Right atrium auricular region (tissue), 2 donors: ENCODE results near the gene TPP2. TPM values are rescaled to one million over a fixed set of nuclear protein-coding genes. Genes with fewer than 3 reads are reported as not detected.

Experiments used
- DNase-seq: peaks from one replicate; pipeline ENCODE4 v3.0.0-alpha.2; 2019; ENCODE audit warnings: low spot score
- H3K27ac ChIP-seq, 2 donors: fragments of 200-600 bp; sonication (generic); 1 replicate in 1 of 2; 2 replicates in 1 of 2; pipeline ENCODE4 v1.5.1; 2016 to 2019
- H3K27me3 ChIP-seq, 2 donors: fragments of 200-600 bp; sonication (generic); one replicate each; pipeline versions ENCODE4 v1.5.1 to v1.6.0; 2017 to 2019
- H3K36me3 ChIP-seq: fragments of 200-600 bp; sonication (generic); one replicate; pipeline ENCODE4 v1.5.1; 2016
- H3K4me1 ChIP-seq, 2 donors: fragments of 200-600 bp; sonication (generic); one replicate each; pipeline versions ENCODE4 v1.5.1 to v1.6.0; 2017 to 2019
- H3K4me3 ChIP-seq, 2 donors: fragments of 200-600 bp; sonication (generic); 1 replicate in 1 of 2; 2 replicates in 1 of 2; pipeline ENCODE4 v1.5.1; 2017 to 2019; ENCODE audit warnings: mild to moderate bottlenecking in 1 of 2, moderate library complexity in 1 of 2
- H3K9me3 ChIP-seq, 2 donors: fragments of 200-600 bp; sonication (generic); one replicate each; pipeline ENCODE4 v1.5.1; 2019
- CTCF ChIP-seq, 2 donors: fragments of 200-600 bp; sonication (generic); IDR thresholded peaks; one replicate each; pipeline ENCODE4 v1.5.1; 2019; ENCODE audit warnings: antibody characterized with exemption in 2 of 2
- total RNA-seq, 2 donors: library from RNA; depleted of rRNA; stranded (reverse); fragments of >200 nt; gene quantifications; one replicate each; pipeline ENCODE4 v1.1.0, GENCODE V29; 2016

Gene TPP2
- total RNA-seq, 2 donors from 2014 or later, result 28.6 to 59.9 TPM

- Histone ChIP-seq H3K9me3 (peaks cover 0 to 5% of the 10 kb centered on the region in 2 donors), H3K27ac (no peak overlapping the region)
Measured at GRCh38 chr13:102708211-102708610, 111.4 kb downstream of the TPP2 start.

GRCh38 chr13:102708991-102709390 is 112.2 kb downstream of the TPP2 start:
- Histone ChIP-seq H3K4me1 (peaks cover 0 to 7% of the 10 kb centered on the region in 2 donors), H3K27me3 (no peaks in the 10 kb centered on the region), H3K4me3 (no peak overlapping the region), H3K36me3 (no peaks in the 10 kb centered on the region), H3K27ac (no peak overlapping the region), H3K9me3 (peaks cover 0 to 5% of the 10 kb centered on the region in 2 donors)
- no peak for TF ChIP-seq CTCF (IDR thresholded peaks at IDR 0.05)
- no peak for DNase-seq

More at GRCh38 chr13:102708211-102708610, 111.4 kb downstream of the TPP2 start:
- Histone ChIP-seq H3K4me1 (peaks cover 0 to 7% of the 10 kb centered on the region in 2 donors), H3K27me3 (no peaks in the 10 kb centered on the region), H3K36me3 (no peaks in the 10 kb centered on the region), H3K4me3 (no peak overlapping the region)
- TF ChIP-seq CTCF (IDR thresholded peaks at IDR 0.05), result no peak
- DNase-seq, result no peak

GRCh38 chr13:102709536-102709935 is 112.8 kb downstream of the TPP2 start:
- Histone ChIP-seq H3K9me3 (peaks cover 0 to 5% of the 10 kb centered on the region in 2 donors), H3K27me3 (no peaks in the 10 kb centered on the region), H3K4me1 (peaks cover 0 to 7% of the 10 kb centered on the region in 2 donors), H3K4me3 (no peak overlapping the region), H3K36me3 (no peaks in the 10 kb centered on the region), H3K27ac (no peak overlapping the region)
- no peak for TF ChIP-seq CTCF (IDR thresholded peaks at IDR 0.05)
- no peak for DNase-seq

GRCh38 chr13:102710261-102710679 is 113.5 kb downstream of the TPP2 start:
- Histone ChIP-seq H3K27me3 (no peaks in the 10 kb centered on the region), H3K4me1 (peaks cover 0 to 7% of the 10 kb centered on the region in 2 donors), H3K27ac (no peak overlapping the region), H3K36me3 (no peaks in the 10 kb centered on the region), H3K9me3 (peaks cover 0 to 5% of the 10 kb centered on the region in 2 donors), H3K4me3 (no peak overlapping the region)
- TF ChIP-seq CTCF (IDR thresholded peaks at IDR 0.05), result no peak
- DNase-seq, result no peak

GRCh38 chr13:102715447-102715846 is 118.7 kb downstream of the TPP2 start:
- no peak for TF ChIP-seq CTCF (IDR thresholded peaks at IDR 0.05)
- Histone ChIP-seq H3K36me3 (no peaks in the 10 kb centered on the region), H3K27ac (no peak overlapping the region), H3K4me1 (no peaks in the 10 kb centered on the region), H3K9me3 (no peaks in the 10 kb centered on the region), H3K27me3 (no peaks in the 10 kb centered on the region), H3K4me3 (no peak overlapping the region)
- no peak for DNase-seq

- no peak for TF ChIP-seq CTCF (IDR thresholded peaks at IDR 0.05)
- Histone ChIP-seq H3K36me3 (no peaks in the 10 kb centered on the region), H3K27ac (no peak overlapping the region), H3K27me3 (no peaks in the 10 kb centered on the region), H3K9me3 (no peaks in the 10 kb centered on the region), H3K4me1 (no peaks in the 10 kb centered on the region), H3K4me3 (no peak overlapping the region)
- no peak for DNase-seq
Measured at GRCh38 chr13:102718746-102719145, 122.0 kb downstream of the TPP2 start.
